HUES48 (cell line): ENCODE results near the gene TERB1.

ENCODE experiments used
- H3K27ac ChIP-seq: one replicate; pipeline ENCODE4 v1.7.0; 2013; ENCODE audit warnings: low read depth, low read length, inconsistent platforms
- H3K27me3 ChIP-seq: 2 replicates; pipeline ENCODE4 v1.6.1; 2013; ENCODE audit warnings: mild to moderate bottlenecking, low read length; ENCODE audit not compliant: control insufficient read depth, insufficient read depth
- H3K36me3 ChIP-seq: 2 replicates; pipeline ENCODE4 v1.6.1; 2013; ENCODE audit warnings: low read length; ENCODE audit not compliant: control insufficient read depth, insufficient read depth
- H3K4me1 ChIP-seq: 2 replicates; pipeline ENCODE4 v1.6.1; 2013; ENCODE audit warnings: mild to moderate bottlenecking, low read length; ENCODE audit not compliant: control insufficient read depth, insufficient read depth
- H3K4me3 ChIP-seq: 2 replicates; pipeline ENCODE4 v1.5.1; 2013; ENCODE audit warnings: mild to moderate bottlenecking, low read depth, low read length
- H3K9ac ChIP-seq: 2 replicates; pipeline ENCODE4 v1.6.1; 2013; ENCODE audit warnings: mild to moderate bottlenecking, low read depth, low read length, moderate library complexity
- H3K9me3 ChIP-seq: 2 replicates; pipeline ENCODE4 v1.6.1; 2013; ENCODE audit warnings: low read length; ENCODE audit not compliant: control insufficient read depth, insufficient read depth

TERB1 gene, protein sequence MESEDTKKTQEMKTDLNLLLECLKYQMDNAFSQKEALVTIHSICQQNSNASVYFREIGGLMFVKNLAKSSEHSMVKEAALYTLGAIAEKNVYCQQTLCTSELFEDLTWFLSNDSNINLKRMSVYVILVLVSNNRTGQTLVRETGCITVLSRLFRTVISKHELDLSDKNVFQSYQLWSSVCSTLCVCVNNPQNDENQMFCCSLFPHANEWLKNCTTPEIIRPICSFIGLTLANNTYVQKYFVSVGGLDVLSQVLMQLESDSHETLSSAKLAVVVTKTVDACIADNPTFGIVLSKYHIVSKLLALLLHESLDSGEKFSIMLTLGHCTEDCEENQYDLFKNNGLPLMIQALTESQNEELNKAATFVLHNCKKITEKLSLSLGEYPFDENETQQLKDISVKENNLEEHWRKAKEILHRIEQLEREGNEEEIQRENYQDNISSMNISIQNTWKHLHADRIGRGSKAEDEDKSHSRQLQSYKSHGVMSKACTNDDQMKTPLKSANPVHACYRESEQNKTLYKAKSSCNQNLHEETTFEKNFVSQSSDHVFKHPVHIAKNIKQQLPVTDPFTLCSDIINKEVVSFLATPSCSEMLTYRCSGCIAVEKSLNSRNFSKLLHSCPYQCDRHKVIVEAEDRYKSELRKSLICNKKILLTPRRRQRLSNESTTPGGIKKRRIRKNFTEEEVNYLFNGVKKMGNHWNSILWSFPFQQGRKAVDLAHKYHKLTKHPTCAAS

DNA sequence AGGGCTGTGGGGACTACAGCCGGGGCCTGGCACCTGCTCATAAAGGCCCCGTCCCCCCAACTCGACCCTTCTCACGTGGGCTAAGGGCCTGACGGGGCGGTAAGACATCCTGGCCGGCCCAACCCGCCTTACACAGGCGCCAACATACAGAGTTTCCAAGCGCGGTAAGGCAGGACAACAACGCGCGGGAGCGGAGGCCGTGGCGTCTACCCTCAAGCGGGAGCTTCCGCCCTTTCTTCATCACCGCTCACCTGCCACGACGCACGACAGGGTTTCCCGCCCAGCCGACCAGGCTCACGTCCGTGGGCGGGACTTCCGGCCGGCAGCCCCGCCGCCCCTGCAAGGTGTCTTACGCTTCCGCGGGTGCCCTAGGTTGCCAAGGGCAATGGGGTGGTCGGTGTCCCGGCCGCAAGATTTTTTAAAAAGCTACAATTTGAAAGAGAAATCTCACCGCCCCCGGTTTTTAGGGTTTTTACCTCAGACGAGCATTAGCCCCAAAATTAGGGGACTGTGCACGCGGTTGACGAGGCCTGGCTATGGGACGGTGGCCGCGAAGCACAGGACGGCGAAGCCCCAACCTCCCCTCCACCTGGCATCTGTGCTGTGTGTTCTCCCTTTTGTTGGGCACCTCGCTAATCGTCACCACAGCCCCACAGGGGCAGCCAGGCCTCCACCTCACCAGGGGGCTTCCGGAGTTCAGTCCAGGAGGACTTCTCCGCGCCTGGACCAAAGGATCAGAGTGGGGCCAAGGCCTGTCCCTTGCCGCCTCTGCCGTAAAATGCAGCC is at the start of gene TERB1:
Gene TERB1, minus strand, starts transcription at position 265 of the 786 bp plus-strand sequence. CDS start 4,786 bp downstream, outside the sequence.
- Histone ChIP-seq H3K9me3 (no peaks in the 10 kb centered on the region), H3K4me3 (no peak within 1 kb of the TSS), H3K36me3 (peaks cover 49% of the 10 kb centered on the region), H3K27ac (no peak within 1 kb of the TSS), H3K4me1 (no peaks in the 10 kb centered on the region), H3K9ac (no peak within 1 kb of the TSS), H3K27me3 (no peaks in the 10 kb centered on the region)

DNA sequence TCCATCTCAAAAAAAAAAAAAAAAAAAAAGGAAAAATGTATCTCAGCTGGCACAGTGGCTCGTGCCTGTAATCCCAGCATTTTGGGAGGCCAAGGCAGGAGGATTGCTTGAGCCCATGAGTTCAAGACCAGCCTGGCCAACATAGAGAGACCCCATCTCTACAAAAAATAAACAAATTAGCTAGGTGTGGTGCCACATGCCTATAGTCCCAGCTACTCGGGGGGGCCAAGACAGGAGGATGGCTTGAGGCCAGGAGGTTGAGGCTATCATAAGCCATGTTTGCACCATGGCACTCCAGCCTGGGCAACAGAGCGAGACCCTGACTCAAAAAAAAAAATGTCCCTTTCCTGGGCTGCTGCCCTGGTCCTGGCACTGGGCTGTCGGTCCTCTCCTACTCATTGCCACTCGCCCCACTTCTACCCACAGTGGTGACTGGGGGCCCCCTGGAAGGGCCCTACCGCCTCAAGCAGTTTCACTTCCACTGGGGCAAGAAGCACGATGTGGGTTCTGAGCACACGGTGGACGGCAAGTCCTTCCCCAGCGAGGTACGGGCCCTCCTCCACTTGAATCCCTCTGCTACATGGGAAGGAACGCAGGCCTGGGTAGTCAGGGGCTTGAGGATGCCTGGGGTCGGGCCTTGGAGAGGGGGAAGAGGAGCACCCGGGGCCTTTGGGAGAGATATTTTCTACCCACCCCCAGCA is 48.9 kb upstream of the TERB1 start:
- no peaks in the 10 kb centered on the region for H3K9me3 ChIP-seq
- no peak overlapping the region for H3K27ac ChIP-seq
- no peak overlapping the region for H3K4me3 ChIP-seq
- H3K4me1 ChIP-seq, result no peaks in the 10 kb centered on the region
- H3K36me3 ChIP-seq, result no peaks in the 10 kb centered on the region
- peaks cover 24% of the 10 kb centered on the region for H3K27me3 ChIP-seq
- no peak overlapping the region for H3K9ac ChIP-seq

DNA sequence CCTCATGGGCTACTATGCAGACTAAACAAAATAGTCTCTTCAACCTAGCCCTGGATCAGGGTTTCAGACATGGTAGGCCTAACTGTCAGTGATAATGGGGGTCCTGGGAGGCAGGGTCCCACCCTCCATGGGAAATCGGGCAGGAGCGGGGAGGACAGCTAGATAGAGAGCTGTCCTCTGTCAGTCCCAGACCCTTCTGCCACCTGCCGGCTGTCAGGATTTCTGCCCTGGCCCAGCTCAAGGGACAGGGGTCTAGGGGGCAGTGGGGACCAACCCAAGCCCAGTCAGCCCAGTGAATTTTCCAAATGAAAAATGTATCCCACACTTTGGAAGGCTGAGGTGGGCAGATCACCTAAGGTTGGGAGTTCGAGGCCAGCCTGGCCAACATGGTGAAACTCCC is 48.2 kb upstream of the TERB1 start:
- no peaks in the 10 kb centered on the region for H3K9me3 ChIP-seq
- H3K27me3 ChIP-seq, result peaks cover 31% of the 10 kb centered on the region
- no peak overlapping the region for H3K27ac ChIP-seq
- H3K9ac ChIP-seq, result no peak overlapping the region
- H3K4me1 ChIP-seq, result no peaks in the 10 kb centered on the region
- no peak overlapping the region for H3K4me3 ChIP-seq
- H3K36me3 ChIP-seq, result no peaks in the 10 kb centered on the region

DNA sequence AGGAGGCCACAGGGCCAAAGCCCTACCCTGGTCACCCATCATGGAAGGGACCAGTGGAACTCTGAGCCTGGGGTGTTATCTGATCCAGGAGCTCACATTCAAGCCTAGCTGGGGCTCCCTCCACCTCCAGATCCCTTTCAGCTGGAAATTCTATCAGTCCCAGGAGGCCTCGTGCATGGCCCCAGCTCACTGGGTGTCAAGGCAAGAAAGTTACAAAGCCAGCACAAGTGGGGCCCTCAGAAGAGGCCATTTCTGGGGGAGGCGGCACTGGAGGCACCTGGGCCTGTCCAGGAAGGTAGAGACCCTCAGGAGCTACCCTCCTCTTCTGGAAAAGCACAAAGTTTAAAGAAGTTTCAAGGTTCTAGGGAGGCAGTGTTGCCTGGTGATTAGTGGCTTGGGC is 47.6 kb upstream of the TERB1 start:
- Histone ChIP-seq H3K9ac (no peak overlapping the region), H3K27me3 (peaks cover 36% of the 10 kb centered on the region), H3K27ac (no peak overlapping the region), H3K9me3 (no peaks in the 10 kb centered on the region), H3K4me1 (no peaks in the 10 kb centered on the region), H3K4me3 (no peak overlapping the region), H3K36me3 (no peaks in the 10 kb centered on the region)

DNA sequence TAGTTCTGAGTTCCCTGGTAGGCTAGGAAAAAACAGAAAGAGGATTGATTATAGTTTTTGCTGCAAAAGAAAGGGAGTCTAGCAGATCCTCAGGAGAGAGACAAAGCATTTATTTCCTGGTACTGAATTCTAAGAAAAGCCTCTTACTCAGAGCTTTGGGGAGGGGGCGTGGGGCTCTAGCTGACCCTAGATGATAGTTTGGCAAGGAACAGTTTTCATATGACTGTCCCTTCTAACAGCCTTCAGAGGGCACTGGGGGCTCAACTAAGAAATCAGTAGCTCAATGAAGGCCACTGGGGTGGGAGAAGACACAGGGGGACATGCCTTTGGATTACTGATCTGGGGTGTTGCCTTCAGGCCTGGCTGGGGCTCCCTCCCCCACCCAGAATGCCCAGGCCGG is 46.8 kb upstream of the TERB1 start:
- H3K36me3 ChIP-seq, result no peaks in the 10 kb centered on the region
- H3K9ac ChIP-seq, result no peak overlapping the region
- H3K4me1 ChIP-seq, result no peaks in the 10 kb centered on the region
- H3K9me3 ChIP-seq, result no peaks in the 10 kb centered on the region
- no peak overlapping the region for H3K27ac ChIP-seq
- H3K4me3 ChIP-seq, result no peak overlapping the region
- peaks cover 45% of the 10 kb centered on the region for H3K27me3 ChIP-seq

DNA sequence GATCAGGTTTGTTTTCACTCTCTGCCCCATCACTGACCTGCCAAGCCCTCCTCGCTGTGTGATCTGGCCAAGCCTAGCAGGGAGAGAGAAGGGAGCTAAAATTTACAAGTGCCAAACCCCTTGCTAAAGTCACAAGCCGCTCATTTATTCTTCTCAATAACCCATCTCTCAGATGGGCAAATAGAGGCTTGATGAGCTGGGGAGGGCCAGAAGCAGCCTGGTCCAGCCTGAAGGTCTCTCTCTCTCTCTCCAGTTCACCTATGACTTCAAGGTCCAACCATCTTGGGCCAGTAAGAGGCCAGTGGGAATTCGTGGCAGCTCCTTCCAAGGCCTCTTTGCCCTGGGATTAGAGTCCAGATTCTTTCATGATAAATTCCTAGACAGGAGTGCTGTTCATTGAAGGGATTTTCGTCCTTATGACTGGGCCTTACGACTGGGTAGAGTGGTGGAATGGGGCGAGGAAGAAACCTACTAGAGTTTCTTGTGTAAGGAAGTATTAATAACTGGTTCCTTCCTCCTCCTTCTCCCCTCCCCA is 46.2 kb upstream of the TERB1 start:
- Histone ChIP-seq H3K4me3 (no peak overlapping the region), H3K27me3 (peaks cover 50% of the 10 kb centered on the region)

DNA sequence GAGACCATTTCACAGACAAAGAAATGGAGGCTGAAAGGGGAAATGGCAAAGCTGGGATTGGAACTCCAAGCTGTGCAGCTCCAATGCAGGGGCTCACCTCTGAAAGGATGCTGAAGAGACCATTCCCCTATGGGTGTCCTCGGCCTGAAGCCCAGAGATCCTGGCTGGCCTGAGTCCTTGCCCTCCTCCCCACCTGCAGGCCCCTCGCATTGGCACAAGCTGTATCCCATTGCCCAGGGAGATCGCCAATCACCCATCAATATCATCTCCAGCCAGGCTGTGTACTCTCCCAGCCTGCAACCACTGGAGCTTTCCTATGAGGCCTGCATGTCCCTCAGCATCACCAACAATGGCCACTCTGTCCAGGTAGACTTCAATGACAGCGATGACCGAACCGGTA is 45.4 kb upstream of the TERB1 start:
- no peak overlapping the region for H3K27ac ChIP-seq

More for the DNA sequence above, 46.2 kb upstream of the TERB1 start:
- no peaks in the 10 kb centered on the region for H3K9me3 ChIP-seq
- no peaks in the 10 kb centered on the region for H3K36me3 ChIP-seq
- no peak overlapping the region for H3K9ac ChIP-seq
- no peaks in the 10 kb centered on the region for H3K4me1 ChIP-seq
- no peak overlapping the region for H3K27ac ChIP-seq

DNA sequence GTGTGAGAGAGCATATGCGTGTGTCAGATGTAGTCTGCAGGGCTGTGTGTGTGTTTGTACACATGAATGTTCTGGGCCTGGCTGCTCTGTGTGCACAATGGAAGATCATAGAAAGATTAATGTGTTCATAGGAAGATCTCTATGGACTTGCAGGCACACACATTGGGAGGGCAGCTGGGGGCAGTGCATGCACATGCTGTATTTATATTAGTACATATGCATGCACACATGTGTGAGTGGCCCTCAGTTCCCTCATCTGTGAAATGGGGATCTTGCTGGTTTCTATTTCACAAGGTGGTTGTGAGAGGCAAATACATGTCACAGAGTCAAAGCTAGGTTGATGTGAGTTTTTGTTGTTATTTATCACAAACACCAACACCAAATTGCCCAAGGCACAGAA is 44.9 kb upstream of the TERB1 start:
- H3K27ac ChIP-seq, result no peak overlapping the region
- no peaks in the 10 kb centered on the region for H3K9me3 ChIP-seq
- H3K9ac ChIP-seq, result no peak overlapping the region
- no peaks in the 10 kb centered on the region for H3K4me1 ChIP-seq
- no peak overlapping the region for H3K4me3 ChIP-seq
- H3K27me3 ChIP-seq, result peaks cover 59% of the 10 kb centered on the region
- no peaks in the 10 kb centered on the region for H3K36me3 ChIP-seq

More for the DNA sequence above, 45.4 kb upstream of the TERB1 start:
- Histone ChIP-seq H3K36me3 (no peaks in the 10 kb centered on the region), H3K27me3 (peaks cover 55% of the 10 kb centered on the region), H3K4me1 (no peaks in the 10 kb centered on the region), H3K9me3 (no peaks in the 10 kb centered on the region), H3K4me3 (no peak overlapping the region), H3K9ac (no peak overlapping the region)

DNA sequence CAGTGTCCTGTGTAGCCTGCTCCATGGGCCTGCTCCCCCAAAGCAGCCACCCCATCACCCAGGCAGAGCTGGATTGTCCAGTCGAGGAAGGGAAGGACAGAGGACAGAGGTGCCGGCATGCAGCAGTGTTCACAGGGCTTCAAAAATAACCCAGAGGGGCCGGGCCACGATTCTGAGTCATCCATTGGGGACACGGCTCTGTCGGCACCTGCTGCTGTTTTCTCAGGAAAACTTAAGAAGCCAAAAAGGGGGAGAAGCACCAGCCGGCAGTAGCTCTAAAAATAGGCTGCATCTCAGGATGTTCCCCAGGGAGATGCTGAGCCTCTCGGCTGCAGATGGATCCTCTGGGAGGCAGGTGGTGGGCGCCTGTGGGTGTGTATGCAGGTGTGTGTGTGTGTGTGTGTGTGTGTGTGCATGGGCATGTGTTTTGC is 44.4 kb upstream of the TERB1 start:
- H3K4me1 ChIP-seq, result no peaks in the 10 kb centered on the region
- no peak overlapping the region for H3K9ac ChIP-seq
- H3K27ac ChIP-seq, result no peak overlapping the region
- no peaks in the 10 kb centered on the region for H3K9me3 ChIP-seq
- H3K36me3 ChIP-seq, result no peaks in the 10 kb centered on the region
- peaks cover 60% of the 10 kb centered on the region for H3K27me3 ChIP-seq
- H3K4me3 ChIP-seq, result no peak overlapping the region

DNA sequence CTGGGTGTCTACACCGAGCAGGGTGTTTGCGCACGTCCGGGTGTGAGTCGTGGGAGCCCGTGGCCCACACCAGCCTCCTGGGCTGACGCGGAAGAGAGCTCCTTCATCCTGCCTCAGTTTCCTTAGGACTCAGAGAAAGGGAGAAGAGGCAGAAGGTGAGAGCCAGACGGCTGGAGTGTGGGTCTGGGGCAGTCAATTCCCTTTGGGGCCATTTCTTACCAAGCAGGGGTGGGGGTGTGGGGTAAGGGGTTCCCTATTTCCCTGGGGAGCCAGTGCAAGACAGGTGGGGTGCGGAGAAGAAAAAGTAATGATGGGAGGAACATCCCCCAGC is 43.7 kb upstream of the TERB1 start:
- no peak overlapping the region for H3K27ac ChIP-seq
- no peaks in the 10 kb centered on the region for H3K9me3 ChIP-seq
- H3K4me3 ChIP-seq, result peak overlapping the region; percentile 77
- peaks cover 60% of the 10 kb centered on the region for H3K27me3 ChIP-seq
- no peaks in the 10 kb centered on the region for H3K4me1 ChIP-seq
- no peaks in the 10 kb centered on the region for H3K36me3 ChIP-seq
- H3K9ac ChIP-seq, result no peak overlapping the region
